Activated B cell treated with CpG ODN at 0.5 μM for 24 hours (primary cell): ENCODE results near the gene SYK. TPM values are rescaled to one million over a fixed set of nuclear protein-coding genes. Genes with fewer than 3 reads are reported as not detected.

Experiments
- ATAC-seq: fragments of 200-7000 bp; cut with Tn5 transposase; one replicate; pipeline ENCODE4 v1.10.0; 2021; ENCODE audit warnings: low read depth, mild to moderate bottlenecking, moderate library complexity
- CTCF ChIA-PET: fragments of 350-600 bp; sonication (Branson Sonifier 250); formaldehyde crosslinking; loops from one replicate; lab custom pipeline; 2021; ENCODE audit warnings: antibody characterized with exemption; lab: Charles Lee
- POLR2A ChIA-PET: fragments of 350-600 bp; sonication (Branson Sonifier 250); formaldehyde crosslinking; loops from one replicate; lab custom pipeline; 2021; ENCODE audit warnings: antibody characterized with exemption; lab: Charles Lee
- DNase-seq: peaks from one replicate; pipeline ENCODE4 v3.0.0; 2022
- H3K27ac Mint-ChIP-seq: one replicate; pipeline ENCODE4 v1.8.0; 2020; ENCODE audit warnings: mixed read lengths
- H3K27me3 Mint-ChIP-seq: one replicate; pipeline ENCODE4 v1.8.0; 2021; ENCODE audit warnings: mixed read lengths
- H3K36me3 Mint-ChIP-seq: one replicate; pipeline ENCODE4 v1.8.0; 2021; ENCODE audit warnings: low read depth, mixed read lengths
- H3K4me1 Mint-ChIP-seq: one replicate; pipeline ENCODE4 v1.8.0; 2021; ENCODE audit warnings: mixed read lengths
- H3K4me3 Mint-ChIP-seq: one replicate; pipeline ENCODE4 v1.8.0; 2020; ENCODE audit warnings: mild to moderate bottlenecking, mixed read lengths
- H3K9me3 Mint-ChIP-seq: one replicate; pipeline ENCODE4 v1.8.0; 2020; ENCODE audit warnings: mixed read lengths
- CTCF ChIP-seq: fragments of 200-600 bp; IDR thresholded peaks from one replicate; pipeline ENCODE4 v1.8.0; 2022; ENCODE audit warnings: antibody characterized with exemption, mild to moderate bottlenecking
- intact Hi-C: fragments of 100-400 bp; cut with micrococcal nuclease; formaldehyde crosslinking; loops from one replicate; pipeline ENCODE4 v1.15.1; 2024
- total RNA-seq: library from RNA; stranded (reverse); gene quantifications from 2 replicates; pipeline ENCODE4 v1.2.3, GENCODE V29; 2022

Gene SYK
- total RNA-seq, 1 donor from 2014 or later = 222 TPM

GRCh38 chr9:90813523-90813922 is 11.9 kb downstream of the SYK start:
- H3K9me3 Mint-ChIP-seq = no peaks in the 10 kb centered on the region
- H3K27ac Mint-ChIP-seq = peak overlapping the region; percentile 95
- CTCF ChIA-PET = interaction anchor here (1.5 to 2.8 kb wide), 2 partner anchors 13 to 39 kb away, joined by 5 to 8 read pairs; no protein-coding TSS in a partner anchor
- no peaks in the 10 kb centered on the region for H3K27me3 Mint-ChIP-seq
- intact Hi-C loops = no loop called here
- TF ChIP-seq CTCF = no peak
- peak overlapping the region; percentile 6 for H3K4me3 Mint-ChIP-seq
- H3K36me3 Mint-ChIP-seq = peaks cover 65% of the 10 kb centered on the region
- POLR2A ChIA-PET = interaction anchor here (1.8 to 4.7 kb wide), 5 partner anchors 9 to 25 kb away, joined by 11 to 28 read pairs (median 19); partner anchors contain the start of gene SYK
- ATAC-seq (peak; percentile 21), DNase-seq (no peak)
- H3K4me1 Mint-ChIP-seq = peaks cover 97% of the 10 kb centered on the region

- Mint-ChIP-seq H3K4me1 (peaks cover 97% of the 10 kb centered on the region), H3K27me3 (no peaks in the 10 kb centered on the region), H3K4me3 (peak overlapping the region; percentile 73), H3K27ac (peak overlapping the region; percentile 95), H3K9me3 (peaks cover 3% of the 10 kb centered on the region), H3K36me3 (peaks cover 66% of the 10 kb centered on the region)
- ChIA-PET CTCF (interaction anchor here (0.9 to 2.8 kb wide), 3 partner anchors 12 to 40 kb away, joined by 3 to 8 read pairs (median 5); no protein-coding TSS in a partner anchor), POLR2A (interaction anchor here (2.2 to 4.7 kb wide), 4 partner anchors 12 to 24 kb away, joined by 11 to 28 read pairs (median 23); partner anchors contain the start of gene SYK)
- DNase-seq = no peak
- no peak for TF ChIP-seq CTCF
- ATAC-seq = no peak
- intact Hi-C loops = loop anchor here (2.0 kb wide), 1 partner anchor 14 kb away; the partner anchor contains the start of gene SYK
These were observed 12.7 kb downstream of the SYK start for GRCh38 chr9:90814355-90814754.

GRCh38 chr9:90815183-90815943 is 13.7 kb downstream of the SYK start:
- peaks cover 94% of the 10 kb centered on the region for H3K4me1 Mint-ChIP-seq
- peaks cover 9% of the 10 kb centered on the region for H3K9me3 Mint-ChIP-seq
- peak overlapping the region; percentile 95 for H3K27ac Mint-ChIP-seq
- TF ChIP-seq CTCF = no peak
- peak overlapping the region; percentile 73 for H3K4me3 Mint-ChIP-seq
- no peaks in the 10 kb centered on the region for H3K27me3 Mint-ChIP-seq
- intact Hi-C loops = loop anchor here (1.0 to 2.0 kb wide), 3 partner anchors 11 to 15 kb away; partner anchors contain the start of gene SYK
- peaks cover 64% of the 10 kb centered on the region for H3K36me3 Mint-ChIP-seq
- CTCF ChIA-PET = interaction anchor here (0.9 to 2.8 kb wide), 4 partner anchors 12 to 41 kb away, joined by 3 to 14 read pairs (median 9); no protein-coding TSS in a partner anchor
- POLR2A ChIA-PET = interaction anchor here (0.7 to 4.4 kb wide), 11 partner anchors 11 to 1000 kb away, joined by 3 to 52 read pairs (median 8); partner anchors contain the start of gene SYK
- DNase-seq = peak; percentile 47
- ATAC-seq = peak; percentile 72

- peaks cover 95% of the 10 kb centered on the region for H3K4me1 Mint-ChIP-seq
These were observed 14.3 kb downstream of the SYK start for GRCh38 chr9:90815944-90816357.

More at GRCh38 chr9:90815944-90816357, 14.3 kb downstream of the SYK start:
- ChIA-PET CTCF (interaction anchor here (1.9 to 2.8 kb wide), 3 partner anchors 11 to 41 kb away, joined by 8 to 14 read pairs (median 10); no protein-coding TSS in a partner anchor), POLR2A (interaction anchor here (0.7 to 4.4 kb wide), 12 partner anchors 8 to 1001 kb away, joined by 3 to 52 read pairs (median 6); partner anchors contain the start of gene SYK)
- TF ChIP-seq CTCF = no peak
- Mint-ChIP-seq H3K27me3 (no peaks in the 10 kb centered on the region), H3K36me3 (peaks cover 61% of the 10 kb centered on the region), H3K4me3 (peak overlapping the region; percentile 73), H3K9me3 (peaks cover 9% of the 10 kb centered on the region), H3K27ac (peak overlapping the region; percentile 95)
- ATAC-seq = peak; percentile 30
- intact Hi-C loops = loop anchor here (1.0 to 2.0 kb wide), 3 partner anchors 11 to 15 kb away; partner anchors contain the start of gene SYK
- DNase-seq = no peak
